HG03432 (cell line): ENCODE measurements around the gene MRPS7.
A peak's percentile ranks its signal among the peaks of the same experiment; 100 is the strongest.
"Not testable (repeated sequence)": the region's sequence is repeated elsewhere in the genome, so short reads cannot be mapped to it uniquely, and the experiment has no call there.

ENCODE experiments used
- ATAC-seq: cut with Tn5 transposase; IDR thresholded peaks from one replicate; pipeline ENCODE4 v1.9.1; 2021; ENCODE audit warnings: mild to moderate bottlenecking, moderate library complexity; ENCODE audit not compliant: unreplicated experiment

The MRPS7 gene

GRCh38 chr17:75270966-75271232 lies 9.2 kb downstream of the MRPS7 start, which contains the start of gene MIF4GD:
Gene MIF4GD, minus strand, starts transcription at chr17:75271231. Its CDS starts 1,036 bp downstream, at chr17:75270195.
- ATAC-seq, result no peak

DNA sequence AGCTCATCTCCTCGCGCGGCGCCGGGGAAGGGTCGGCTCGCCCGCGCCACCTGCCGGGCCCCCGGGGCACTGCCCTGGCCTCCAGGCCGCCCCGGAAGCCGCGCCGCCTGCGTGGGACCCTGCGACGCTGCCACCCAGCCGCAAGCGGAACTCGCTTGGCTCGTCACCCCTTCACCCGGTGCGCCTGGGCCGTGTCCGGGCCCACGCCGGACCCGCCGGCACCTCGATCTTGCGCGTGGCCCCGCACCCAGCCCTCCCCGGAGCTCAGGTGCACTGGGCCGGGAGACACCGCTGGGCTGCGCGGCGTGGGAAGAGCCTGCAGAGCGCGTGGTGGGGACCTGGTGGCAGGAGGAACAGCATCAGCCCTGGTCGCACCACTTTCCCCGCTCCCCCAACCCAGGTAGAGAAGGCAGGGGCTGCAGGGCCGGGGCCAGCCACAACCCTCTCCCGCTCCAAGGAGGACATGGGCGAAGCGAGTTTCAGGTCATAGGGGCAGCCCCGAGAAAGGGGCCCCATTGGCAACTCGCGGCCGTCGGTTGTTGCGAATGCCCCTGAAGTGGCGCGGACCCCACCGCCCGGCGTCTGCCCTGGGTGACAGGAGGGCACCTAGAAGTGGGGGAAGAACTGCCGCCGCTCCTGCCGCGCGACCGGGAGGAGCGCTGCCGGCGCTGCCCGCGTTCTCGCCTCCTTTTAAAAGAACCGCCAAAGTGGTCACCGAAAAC lies 9.7 kb downstream of the MRPS7 start:
- peak; percentile 74 for ATAC-seq

DNA sequence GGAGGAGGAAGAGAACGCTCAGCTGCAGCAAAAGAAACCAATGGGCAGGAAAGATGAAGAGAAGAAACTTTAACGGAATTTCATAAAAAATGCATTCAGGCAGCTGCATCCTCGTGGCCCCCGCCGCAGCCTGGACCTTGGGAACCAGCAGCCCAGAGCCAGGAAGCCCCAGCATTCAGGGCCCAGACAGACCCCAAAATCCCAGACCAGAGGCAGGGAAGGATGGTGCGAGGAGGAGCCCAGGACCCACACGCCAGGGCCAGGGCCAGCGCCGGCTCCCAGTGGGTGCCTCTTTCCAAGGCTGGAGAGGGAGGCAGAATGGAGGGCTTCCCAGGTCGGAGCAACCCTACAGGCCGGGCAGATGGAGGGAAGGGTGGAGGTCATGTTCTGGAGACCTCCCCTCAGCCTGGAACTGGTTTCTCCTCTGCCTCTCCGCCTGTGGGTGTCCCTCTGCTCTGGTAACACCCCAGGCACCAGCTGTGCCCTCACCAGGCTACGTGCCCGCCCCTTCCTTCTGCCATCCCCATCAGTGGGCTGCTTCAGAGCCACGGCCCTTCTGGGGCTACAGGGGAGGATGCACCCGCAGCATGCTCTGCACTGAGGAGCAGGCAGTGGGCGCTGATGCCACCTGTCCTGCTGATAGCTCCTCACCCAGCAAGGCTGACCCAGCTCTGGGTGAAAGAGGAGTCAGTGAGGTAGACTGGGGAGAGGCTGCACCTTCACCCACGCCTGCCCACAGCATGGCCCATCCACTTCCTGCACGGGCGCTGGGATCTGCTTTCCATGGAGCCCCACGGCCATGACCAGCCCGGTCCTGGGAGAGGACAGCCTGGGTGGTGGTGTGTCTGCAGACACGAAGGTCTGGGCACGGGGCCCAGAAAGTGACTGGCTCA lies 10.5 kb downstream of the MRPS7 start:
- ATAC-seq, result no peak

DNA sequence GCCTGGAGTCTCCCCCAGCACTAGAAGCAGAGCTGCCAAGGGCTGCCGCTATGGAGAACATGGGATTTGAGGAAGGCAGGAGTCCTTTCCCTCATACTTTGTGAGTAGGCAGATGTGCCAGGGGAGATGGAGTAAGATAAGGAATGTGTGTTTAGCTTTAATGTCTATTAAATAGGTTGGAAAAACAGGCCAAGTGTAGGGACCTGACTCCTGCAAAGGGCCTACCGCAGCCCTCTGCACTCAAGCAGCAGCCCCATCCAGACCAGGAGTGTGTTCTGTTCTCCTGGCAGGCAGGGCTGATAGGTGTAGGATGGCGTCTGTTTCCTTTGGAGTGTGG lies 11.1 kb downstream of the MRPS7 start:
- ATAC-seq, result no peak

- no peak for ATAC-seq
These were observed 12.5 kb downstream of the MRPS7 start for GRCh38 chr17:75273977-75274708.

GRCh38 chr17:75277664-75278071 lies 16.0 kb downstream of the MRPS7 start:
- no peak for ATAC-seq

DNA sequence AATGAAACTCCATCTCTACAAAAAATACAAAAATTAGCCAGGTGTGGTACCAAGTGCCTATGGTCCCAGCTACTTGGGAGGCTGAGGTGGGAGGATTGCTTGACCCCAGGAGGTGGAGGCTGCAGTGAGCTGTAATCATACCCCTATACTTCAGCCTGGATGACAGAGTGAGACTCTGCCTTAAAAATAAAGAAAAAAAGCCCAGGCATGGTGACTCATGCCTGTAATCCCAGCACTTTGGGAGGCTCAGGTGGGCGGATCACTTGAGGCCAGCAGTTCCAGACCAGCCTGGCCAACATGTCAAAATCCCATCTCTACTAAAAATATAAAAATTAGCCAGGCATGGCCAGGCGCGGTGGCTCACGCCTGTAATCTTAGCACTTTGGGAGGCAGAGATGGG lies 18.5 kb downstream of the MRPS7 start:
- ATAC-seq, result not testable (repeated sequence)

- ATAC-seq, result no peak
These were observed 23.4 kb downstream of the MRPS7 start for GRCh38 chr17:75285123-75285522.

DNA sequence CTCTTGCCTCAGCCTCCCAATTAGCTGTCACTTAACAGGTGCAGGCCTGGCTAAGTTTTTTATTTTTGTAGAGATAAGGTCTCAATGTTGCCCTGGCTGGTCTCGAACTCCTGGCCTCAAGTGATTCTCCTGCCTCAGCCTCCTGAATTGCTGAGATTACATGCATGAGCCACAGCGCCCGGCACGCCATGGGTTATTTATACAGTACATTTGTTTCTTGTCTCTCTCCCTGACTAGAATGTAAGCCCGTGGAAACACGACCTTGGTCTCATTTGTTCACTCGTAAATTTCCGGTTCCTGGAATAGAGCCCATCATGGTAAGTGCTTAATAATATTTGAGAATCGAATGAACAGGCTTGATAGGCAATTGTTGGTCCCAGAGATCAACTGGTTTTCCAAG lies 25.5 kb downstream of the MRPS7 start:
- no peak for ATAC-seq

- ATAC-seq, result no peak
These were observed 26.7 kb downstream of the MRPS7 start for GRCh38 chr17:75288359-75288758.

DNA sequence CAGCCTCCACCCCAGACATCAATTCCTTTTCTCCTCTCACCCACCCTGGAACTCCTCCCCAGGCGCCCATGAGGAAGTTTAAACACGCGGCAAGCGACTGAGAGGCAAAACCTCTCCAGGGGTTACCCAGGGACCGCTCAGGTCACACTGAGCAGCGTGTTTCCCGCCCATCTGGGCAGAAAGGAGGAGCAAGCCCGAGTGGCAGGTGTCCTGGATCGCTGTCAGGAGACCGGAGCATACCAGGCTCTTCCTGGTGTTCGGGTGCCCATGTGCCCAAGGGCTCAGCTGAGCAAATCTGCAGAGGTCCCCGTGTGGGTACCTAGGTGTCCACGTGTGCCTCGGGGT lies 27.1 kb downstream of the MRPS7 start:
- peak; percentile 13 for ATAC-seq

DNA sequence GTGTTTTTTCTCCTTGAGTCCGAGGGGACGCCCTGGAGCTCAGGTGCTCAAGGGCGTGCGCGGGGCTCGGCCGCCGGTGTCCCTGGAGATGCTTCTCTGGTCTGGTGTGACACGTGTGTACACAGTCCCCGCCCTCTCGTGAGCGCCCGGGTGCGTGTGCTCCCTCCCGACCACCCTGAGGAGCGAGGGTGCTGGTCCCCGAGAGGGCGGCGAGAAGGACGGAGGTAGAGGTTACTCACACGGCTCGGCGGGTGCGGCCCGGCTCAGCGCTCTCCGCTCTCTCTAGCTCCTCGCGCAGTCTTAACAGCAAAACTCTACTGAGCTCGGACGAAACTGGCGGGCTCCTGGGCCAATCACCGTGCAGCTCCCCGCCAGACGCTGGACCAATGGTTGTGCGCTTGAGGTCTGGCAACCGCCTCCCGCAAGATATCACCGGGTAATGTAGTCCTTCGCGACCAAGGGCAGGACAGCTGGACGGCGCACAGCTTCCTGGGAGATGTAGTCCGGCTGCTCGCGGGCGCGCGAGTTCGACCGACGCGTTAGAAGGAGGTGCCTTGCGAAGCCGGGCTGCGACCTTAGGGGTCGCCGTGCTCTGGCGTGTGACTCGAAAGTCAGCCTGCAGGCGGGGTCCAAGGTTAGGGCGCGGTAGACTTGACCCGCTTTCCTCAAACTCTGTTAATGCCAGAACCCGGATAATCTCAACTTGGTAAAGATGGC lies 27.6 kb downstream of the MRPS7 start, which contains the start of gene SLC25A19:
SLC25A19 (minus strand) TSS at position 319 of the 717 bp plus-strand sequence. CDS start 2,669 bp downstream, outside the sequence.
- ATAC-seq, result peak; percentile 90

GRCh38 chr17:75289832-75290337 lies 28.2 kb downstream of the MRPS7 start:
- peak; percentile 24 for ATAC-seq

- not testable (repeated sequence) for ATAC-seq
These were observed 31.2 kb downstream of the MRPS7 start for GRCh38 chr17:75292810-75293448.

GRCh38 chr17:75295201-75296158 lies 33.8 kb downstream of the MRPS7 start:
- ATAC-seq, result peak; percentile 62

DNA sequence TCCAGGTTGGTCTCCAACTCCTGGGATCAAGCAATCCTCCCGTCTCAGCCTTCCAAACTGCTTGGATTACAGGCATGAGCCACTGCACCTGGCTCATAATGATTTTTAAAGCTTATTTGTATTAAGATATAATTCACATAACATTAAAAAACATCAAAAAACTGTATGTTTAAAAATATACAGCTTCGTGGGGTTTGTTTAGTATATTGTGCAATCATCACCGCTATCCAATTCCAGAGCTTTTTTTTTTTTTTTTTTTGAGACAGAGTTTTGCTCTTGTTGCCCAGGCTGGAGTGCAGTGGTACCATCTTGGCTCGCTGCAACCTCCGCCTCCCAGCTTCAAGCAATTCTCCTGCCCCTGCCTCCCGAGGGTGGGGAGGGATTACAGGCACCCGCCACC lies 38.6 kb downstream of the MRPS7 start:
- ATAC-seq, result no peak

GRCh38 chr17:75301049-75301448 lies 39.4 kb downstream of the MRPS7 start:
- ATAC-seq, result no peak

- ATAC-seq, result no peak
These were observed 40.0 kb downstream of the MRPS7 start for GRCh38 chr17:75301502-75302206.
